GM10266 (cell line): ENCODE measurements around the gene GFRA1.

Experiments
- DNase-seq: peaks from one replicate; pipeline ENCODE4 v3.0.0; 2012; ENCODE audit errors: extremely low spot score
- TF ChIP-seq, protein P1 (sequence below): IDR thresholded peaks from 2 replicates; pipeline ENCODE4 v1.5.1; 2012; ENCODE audit warnings: mild to moderate bottlenecking, low read depth; ENCODE audit not compliant: control insufficient read depth, insufficient read depth; ENCODE audit errors: missing control alignments

The GFRA1 gene

DNA sequence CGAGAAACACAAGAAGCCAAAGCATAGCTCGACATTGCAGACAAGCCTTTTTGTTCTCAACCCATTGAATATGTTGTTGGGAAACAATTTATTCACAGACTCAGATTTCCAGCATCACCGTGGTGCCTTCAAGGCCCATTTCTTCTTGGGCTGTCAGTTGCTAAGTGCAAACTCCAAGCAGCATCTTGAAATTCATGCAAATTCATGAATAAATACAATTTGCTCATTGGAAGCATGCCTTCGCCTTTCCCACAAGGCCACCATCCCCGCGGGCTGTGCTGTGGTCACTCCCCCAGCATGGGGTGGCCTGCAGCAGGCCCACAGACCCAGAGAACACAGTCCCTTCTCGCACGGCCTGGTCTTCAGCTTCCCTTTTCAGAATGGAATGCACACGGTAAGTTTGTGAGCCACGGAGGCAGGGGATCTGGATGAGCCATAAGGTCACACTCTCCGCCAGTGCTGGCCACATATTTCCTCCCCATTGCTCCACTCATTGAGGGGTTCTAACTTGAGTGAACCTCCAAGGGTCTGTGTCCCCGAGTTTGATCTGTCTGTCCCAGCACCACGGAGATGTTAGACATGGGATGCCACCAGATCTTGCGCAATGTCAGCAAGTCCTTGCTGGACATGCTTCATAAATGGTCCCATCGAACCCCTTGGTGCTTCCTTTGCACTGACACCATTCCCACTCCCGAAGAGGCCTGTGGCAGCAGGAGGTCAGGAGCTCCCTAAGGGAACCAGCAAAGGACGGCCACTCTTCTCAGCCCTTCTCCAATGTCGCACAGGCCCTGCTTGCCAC lies 109.5 kb downstream of the GFRA1 start:
- DNase-seq: no peak
- TF ChIP-seq, protein P1, sequence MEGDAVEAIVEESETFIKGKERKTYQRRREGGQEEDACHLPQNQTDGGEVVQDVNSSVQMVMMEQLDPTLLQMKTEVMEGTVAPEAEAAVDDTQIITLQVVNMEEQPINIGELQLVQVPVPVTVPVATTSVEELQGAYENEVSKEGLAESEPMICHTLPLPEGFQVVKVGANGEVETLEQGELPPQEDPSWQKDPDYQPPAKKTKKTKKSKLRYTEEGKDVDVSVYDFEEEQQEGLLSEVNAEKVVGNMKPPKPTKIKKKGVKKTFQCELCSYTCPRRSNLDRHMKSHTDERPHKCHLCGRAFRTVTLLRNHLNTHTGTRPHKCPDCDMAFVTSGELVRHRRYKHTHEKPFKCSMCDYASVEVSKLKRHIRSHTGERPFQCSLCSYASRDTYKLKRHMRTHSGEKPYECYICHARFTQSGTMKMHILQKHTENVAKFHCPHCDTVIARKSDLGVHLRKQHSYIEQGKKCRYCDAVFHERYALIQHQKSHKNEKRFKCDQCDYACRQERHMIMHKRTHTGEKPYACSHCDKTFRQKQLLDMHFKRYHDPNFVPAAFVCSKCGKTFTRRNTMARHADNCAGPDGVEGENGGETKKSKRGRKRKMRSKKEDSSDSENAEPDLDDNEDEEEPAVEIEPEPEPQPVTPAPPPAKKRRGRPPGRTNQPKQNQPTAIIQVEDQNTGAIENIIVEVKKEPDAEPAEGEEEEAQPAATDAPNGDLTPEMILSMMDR: no peak

GRCh38 chr10:116162851-116163250 lies 110.2 kb downstream of the GFRA1 start:
- DNase-seq: no peak
- TF ChIP-seq, protein P1: no peak

DNA sequence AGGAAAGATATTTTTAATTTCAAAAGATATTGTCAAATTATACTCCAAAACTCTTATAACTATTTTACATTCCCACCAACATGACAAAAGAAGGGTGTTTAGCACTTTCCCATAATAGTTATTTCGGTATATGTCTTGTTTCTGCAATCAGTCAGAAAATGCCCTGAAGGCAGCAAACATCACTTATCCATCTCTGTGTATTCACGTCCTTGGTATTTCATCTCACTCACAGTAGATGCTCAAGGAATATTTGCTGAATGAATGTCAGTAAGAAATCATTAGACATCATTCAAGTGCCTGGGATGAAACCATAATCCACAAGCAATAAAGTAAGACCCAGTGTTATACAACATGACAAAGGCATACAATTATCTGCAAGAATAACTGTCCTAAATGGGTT lies 112.7 kb downstream of the GFRA1 start:
- TF ChIP-seq, protein P1: no peak
- DNase-seq: no peak

GRCh38 chr10:116159197-116159596 lies 113.8 kb downstream of the GFRA1 start:
- TF ChIP-seq, protein P1: no peak
- DNase-seq: no peak

DNA sequence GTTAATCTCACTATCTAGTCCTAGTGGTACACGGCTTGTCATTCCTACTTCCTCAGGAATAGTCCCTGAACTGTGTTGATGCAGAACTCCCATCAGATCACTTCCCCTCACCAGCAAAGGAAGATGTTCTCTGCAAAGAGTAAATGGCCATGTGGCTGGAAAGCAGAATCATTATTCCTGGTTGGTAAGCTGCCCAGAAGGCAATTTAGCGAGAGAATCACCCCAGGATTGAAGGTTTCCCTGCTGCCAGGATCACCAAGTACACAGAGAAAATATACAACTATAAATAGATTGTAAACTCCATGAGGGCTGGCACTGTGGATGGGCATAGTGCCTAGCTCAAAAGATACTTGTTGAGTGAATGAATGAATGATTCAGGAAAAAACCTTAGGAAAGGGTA lies 115.0 kb downstream of the GFRA1 start:
- TF ChIP-seq, protein P1: no peak
- no peak for DNase-seq

- TF ChIP-seq, protein P1: no peak
- DNase-seq: no peak
Measured at GRCh38 chr10:116157485-116157884, 115.5 kb downstream of the GFRA1 start.

DNA sequence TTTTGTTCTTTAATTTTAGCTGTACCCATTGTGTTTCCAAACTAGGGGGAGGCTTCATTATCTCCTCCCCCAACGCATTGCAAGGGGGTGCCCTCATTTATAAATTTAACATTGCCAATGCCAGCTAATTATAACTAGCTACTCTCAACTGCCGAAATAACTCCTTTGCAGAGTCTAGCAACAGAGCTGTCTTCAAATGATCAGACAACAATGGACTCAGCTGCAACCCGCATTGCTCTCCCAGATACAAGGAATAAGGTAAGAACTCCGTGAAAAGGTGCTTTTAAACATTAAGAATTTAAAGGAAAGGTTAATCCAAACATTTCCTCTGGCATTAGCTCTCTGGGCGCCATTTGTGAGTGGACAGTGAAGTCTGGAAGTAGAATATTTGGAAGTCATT lies 116.2 kb downstream of the GFRA1 start:
- TF ChIP-seq, protein P1: no peak
- DNase-seq: no peak
